ACHN (cell line): ENCODE results near the gene COPG1.
"Not testable (repeated sequence)": the region's sequence is repeated elsewhere in the genome, so short reads cannot be mapped to it uniquely, and the experiment has no call there.

Source experiments
- DNase-seq: peaks from one replicate; pipeline ENCODE4 v3.0.0-alpha.2; 2015
- in situ Hi-C: cut with HindIII; loops from 2 replicates; pipeline ENCODE4 v1.10.0; 2017; ENCODE audit warnings: low sequenced_read_pairs, low pct_ligation_motif_present, low pct_unique_long_range_greater_than_20kb

Gene COPG1

GRCh38 chr3:129249284-129250065 is at the start of gene COPG1:
TSS of gene COPG1 (plus strand) at chr3:129249606. CDS start at chr3:129249710, 104 bp downstream.
- in situ Hi-C loops: no loop called here
- peak; percentile 86 for DNase-seq

GRCh38 chr3:129204473-129204872 is 44.9 kb upstream of the COPG1 start:
- in situ Hi-C loops: no loop called here
- no peak for DNase-seq

- in situ Hi-C loops: no loop called here
- DNase-seq: no peak
These were observed 44.1 kb upstream of the COPG1 start for GRCh38 chr3:129205109-129205832.

- DNase-seq: no peak
- in situ Hi-C loops: no loop called here
These were observed 41.9 kb upstream of the COPG1 start for GRCh38 chr3:129207479-129207878.

- no peak for DNase-seq
- in situ Hi-C loops: no loop called here
These were observed 38.1 kb upstream of the COPG1 start for GRCh38 chr3:129211345-129211744.

- in situ Hi-C loops: no loop called here
These were observed 37.6 kb upstream of the COPG1 start for GRCh38 chr3:129211772-129212171.

GRCh38 chr3:129213238-129213637 is 36.2 kb upstream of the COPG1 start:
- DNase-seq: no peak
- in situ Hi-C loops: no loop called here

More at GRCh38 chr3:129211772-129212171, 37.6 kb upstream of the COPG1 start:
- DNase-seq: peak; percentile 87

GRCh38 chr3:129218742-129219141 is 30.7 kb upstream of the COPG1 start:
- no peak for DNase-seq
- in situ Hi-C loops: no loop called here

- in situ Hi-C loops, DNase-seq: not testable (repeated sequence)
These were observed 25.0 kb upstream of the COPG1 start for GRCh38 chr3:129224387-129224786.

- peak; percentile 54 for DNase-seq
- in situ Hi-C loops: no loop called here
These were observed 24.4 kb upstream of the COPG1 start for GRCh38 chr3:129224984-129225393.

GRCh38 chr3:129226374-129226773 is 23.0 kb upstream of the COPG1 start:
- DNase-seq: peak; percentile 81
- in situ Hi-C loops: no loop called here

- DNase-seq: peak; percentile 14
- in situ Hi-C loops: no loop called here
These were observed 20.4 kb upstream of the COPG1 start for GRCh38 chr3:129228891-129229585.

- peak; percentile 54 for DNase-seq
- in situ Hi-C loops: no loop called here
These were observed 18.9 kb upstream of the COPG1 start for GRCh38 chr3:129230311-129231019.

- no peak for DNase-seq
- in situ Hi-C loops: no loop called here
These were observed 17.9 kb upstream of the COPG1 start for GRCh38 chr3:129231331-129232119.

- in situ Hi-C loops: no loop called here
- no peak for DNase-seq
These were observed 15.9 kb upstream of the COPG1 start for GRCh38 chr3:129233538-129233937.

- no peak for DNase-seq
- in situ Hi-C loops: no loop called here
These were observed 15.0 kb upstream of the COPG1 start for GRCh38 chr3:129234441-129234840.

GRCh38 chr3:129235344-129235917 is 14.0 kb upstream of the COPG1 start:
- in situ Hi-C loops: no loop called here
- DNase-seq: no peak
